GM04503 (cell line): ENCODE measurements around the gene MZT2B.
"Not testable (repeated sequence)": the region's sequence is repeated elsewhere in the genome, so short reads cannot be mapped to it uniquely, and the experiment has no call there.

Experiments used
- DNase-seq: peaks from one replicate; pipeline ENCODE4 v3.0.0-alpha.2; 2012; ENCODE audit warnings: low read depth

Gene MZT2B

GRCh38 chr2:130181880-130182682 lies at the start of gene MZT2B:
MZT2B (plus strand) TSS chr2:130182262; CDS start chr2:130182283, 21 bp downstream.
- peak; percentile 18 for DNase-seq

GRCh38 chr2:130135692-130136541 lies 46.1 kb upstream of the MZT2B start:
- DNase-seq = no peak

- DNase-seq = not testable (repeated sequence)
These were observed 45.5 kb upstream of the MZT2B start for GRCh38 chr2:130136546-130136945.

GRCh38 chr2:130137118-130137517 lies 44.9 kb upstream of the MZT2B start:
- DNase-seq = not testable (repeated sequence)

GRCh38 chr2:130138326-130138725 lies 43.7 kb upstream of the MZT2B start:
- DNase-seq = not testable (repeated sequence)

GRCh38 chr2:130138841-130139251 lies 43.2 kb upstream of the MZT2B start:
- not testable (repeated sequence) for DNase-seq

- DNase-seq = not testable (repeated sequence)
These were observed 42.5 kb upstream of the MZT2B start for GRCh38 chr2:130139331-130140280.

GRCh38 chr2:130140516-130140915 lies 41.5 kb upstream of the MZT2B start:
- DNase-seq = not testable (repeated sequence)

GRCh38 chr2:130141002-130141401 lies 41.1 kb upstream of the MZT2B start:
- not testable (repeated sequence) for DNase-seq

- not testable (repeated sequence) for DNase-seq
These were observed 40.3 kb upstream of the MZT2B start for GRCh38 chr2:130141645-130142370.

- DNase-seq = not testable (repeated sequence)
These were observed 39.4 kb upstream of the MZT2B start for GRCh38 chr2:130142396-130143265.

- not testable (repeated sequence) for DNase-seq
These were observed 38.6 kb upstream of the MZT2B start for GRCh38 chr2:130143266-130144039.

- not testable (repeated sequence) for DNase-seq
These were observed 37.1 kb upstream of the MZT2B start, which contains the start of gene CCDC74B for GRCh38 chr2:130145006-130145414. CCDC74B (minus strand) TSS chr2:130145112; CDS start chr2:130144996, 116 bp downstream.

GRCh38 chr2:130148515-130148914 lies 33.5 kb upstream of the MZT2B start:
- DNase-seq = not testable (repeated sequence)

- no peak for DNase-seq
These were observed 31.6 kb upstream of the MZT2B start for GRCh38 chr2:130150181-130151144.

- not testable (repeated sequence) for DNase-seq
These were observed 30.9 kb upstream of the MZT2B start for GRCh38 chr2:130151145-130151512.

GRCh38 chr2:130152136-130152815 lies 29.8 kb upstream of the MZT2B start:
- DNase-seq = not testable (repeated sequence)
